Smooth muscle cell of the coronary artery (primary cell): ENCODE measurements around the gene CERT1. TPM values are rescaled to one million over a fixed set of nuclear protein-coding genes. Genes with fewer than 3 reads are reported as not detected.

ENCODE experiments used
- total RNA-seq: library from RNA; depleted of rRNA; stranded (reverse); fragments of >200 nt; gene quantifications from 2 replicates; pipeline ENCODE4 v1.2.3, GENCODE V29; 2014; ENCODE audit warnings: low replicate concordance

Gene CERT1
- total RNA-seq: 11.5 and 47.7 TPM in 2 replicates

GRCh38 chr5:75511435-75512382, at the start of gene CERT1, which contains the start of gene POLK:
Gene CERT1 (minus strand): TSS chr5:75511629. CDS start chr5:75511207, 422 bp downstream.
Gene POLK (plus strand): TSS chr5:75511891.

GRCh38 chr5:75336615-75337336, 174.7 kb downstream of the CERT1 start, which contains the start of gene HMGCR:
Gene HMGCR (plus strand): TSS chr5:75337220. CDS start chr5:75342606, 5,386 bp downstream.

Other genes with a start within 250 kb of the CERT1 start
- 55.5 and 79.6 TPM in 2 replicates for gene HMGCR, start 174.4 kb downstream of the CERT1 start, total RNA-seq
- 20.8 and 26.1 TPM in 2 replicates for gene POLK, start 262 bp upstream of the CERT1 start, total RNA-seq
- 0.23 and 0.30 TPM in 2 replicates for gene ANKDD1B, start 99.8 kb upstream of the CERT1 start, total RNA-seq
- gene POC5, start 205.8 kb upstream of the CERT1 start, total RNA-seq: 5.8 and 10.6 TPM in 2 replicates